Measurements from ENCODE around the gene MYH2. TPM values are rescaled to one million over a fixed set of nuclear protein-coding genes. Genes with fewer than 3 reads are reported as not detected.
"Not testable (repeated sequence)": the region's sequence is repeated elsewhere in the genome, so short reads cannot be mapped to it uniquely, and the experiment has no call there.

MYH2 gene
- polyA plus RNA-seq, 4 donors: 0.12 to 0.89 (median 0.27) TPM; not detected in 1

GRCh38 chr17:10558049-10558448 lies 8.6 kb upstream of the MYH2 start:
- Histone ChIP-seq H3K9me3 (ENCODE audit: control insufficient read depth in 2 of 2, insufficient read depth in 1 of 2, low read depth in 1 of 2, low read length in 1 of 2) (no peaks in the 10 kb centered on the region), H3K36me3 (ENCODE audit: control insufficient read depth in 3 of 3, insufficient read depth in 2 of 3, low read depth in 1 of 3, low read length in 3 of 3) (no peaks in the 10 kb centered on the region), H3K4me1 (ENCODE audit: control insufficient read depth in 3 of 3, insufficient read depth in 2 of 3, low read depth in 1 of 3, low read length in 2 of 3) (no peaks in the 10 kb centered on the region), H3K27me3 (ENCODE audit: control insufficient read depth in 3 of 3, insufficient read depth in 3 of 3, low read length in 3 of 3) (no peaks in the 10 kb centered on the region), H3K4me3 (ENCODE audit: low read depth in 1 of 3, low read length in 3 of 3) (no peak overlapping the region), H3K27ac (ENCODE audit: low read depth in 1 of 3, low read length in 2 of 3) (no peak overlapping the region)
- FAIRE-seq: no peak
- DNase-seq: no peak
- WGBS, 3 donors: 72 to 81% (median 76%) methylated on average over 6 of the region's 6 CpGs

GRCh38 chr17:10557422-10557821 lies 8.0 kb upstream of the MYH2 start:
- Histone ChIP-seq H3K27me3 (ENCODE audit: control insufficient read depth in 3 of 3, insufficient read depth in 3 of 3, low read length in 3 of 3) (no peaks in the 10 kb centered on the region), H3K4me3 (ENCODE audit: low read depth in 1 of 3, low read length in 3 of 3) (no peak overlapping the region), H3K36me3 (ENCODE audit: control insufficient read depth in 3 of 3, insufficient read depth in 2 of 3, low read depth in 1 of 3, low read length in 3 of 3) (no peaks in the 10 kb centered on the region), H3K27ac (ENCODE audit: low read depth in 1 of 3, low read length in 2 of 3) (no peak overlapping the region), H3K9me3 (ENCODE audit: control insufficient read depth in 2 of 2, insufficient read depth in 1 of 2, low read depth in 1 of 2, low read length in 1 of 2) (no peaks in the 10 kb centered on the region), H3K4me1 (ENCODE audit: control insufficient read depth in 3 of 3, insufficient read depth in 2 of 3, low read depth in 1 of 3, low read length in 2 of 3) (no peaks in the 10 kb centered on the region)
- DNase-seq: no peak
- FAIRE-seq: no peak
- 68 to 89% (median 88%) methylated on average over 1 of the region's 1 CpG for WGBS, 3 donors

GRCh38 chr17:10556301-10557005 lies 7.0 kb upstream of the MYH2 start:
- Histone ChIP-seq H3K9me3 (ENCODE audit: control insufficient read depth in 2 of 2, insufficient read depth in 1 of 2, low read depth in 1 of 2, low read length in 1 of 2) (no peaks in the 10 kb centered on the region), H3K27me3 (ENCODE audit: control insufficient read depth in 3 of 3, insufficient read depth in 3 of 3, low read length in 3 of 3) (no peaks in the 10 kb centered on the region), H3K27ac (ENCODE audit: low read depth in 1 of 3, low read length in 2 of 3) (no peak overlapping the region), H3K4me1 (ENCODE audit: control insufficient read depth in 3 of 3, insufficient read depth in 2 of 3, low read depth in 1 of 3, low read length in 2 of 3) (no peaks in the 10 kb centered on the region), H3K36me3 (ENCODE audit: control insufficient read depth in 3 of 3, insufficient read depth in 2 of 3, low read depth in 1 of 3, low read length in 3 of 3) (no peaks in the 10 kb centered on the region), H3K4me3 (ENCODE audit: low read depth in 1 of 3, low read length in 3 of 3) (no peak overlapping the region)
- no peak for DNase-seq
- WGBS, 3 donors: 48 to 69% (median 65%) methylated on average over 5 of the region's 5 CpGs
- no peak for FAIRE-seq

- Histone ChIP-seq H3K36me3 (ENCODE audit: control insufficient read depth in 3 of 3, insufficient read depth in 2 of 3, low read depth in 1 of 3, low read length in 3 of 3) (no peaks in the 10 kb centered on the region), H3K4me3 (ENCODE audit: low read depth in 1 of 3, low read length in 3 of 3) (no peak overlapping the region), H3K4me1 (ENCODE audit: control insufficient read depth in 3 of 3, insufficient read depth in 2 of 3, low read depth in 1 of 3, low read length in 2 of 3) (no peaks in the 10 kb centered on the region), H3K9me3 (ENCODE audit: control insufficient read depth in 2 of 2, insufficient read depth in 1 of 2, low read depth in 1 of 2, low read length in 1 of 2) (no peaks in the 10 kb centered on the region), H3K27ac (ENCODE audit: low read depth in 1 of 3, low read length in 2 of 3) (no peak overlapping the region), H3K27me3 (ENCODE audit: control insufficient read depth in 3 of 3, insufficient read depth in 3 of 3, low read length in 3 of 3) (no peaks in the 10 kb centered on the region)
- DNase-seq (no peak), FAIRE-seq (no peak)
- WGBS, 3 donors: 80 to 86% (median 84%) methylated on average over 4 of the region's 4 CpGs
Observed at GRCh38 chr17:10550014-10550413, 556 bp upstream of the MYH2 start.

- no peaks in the 10 kb centered on the region for H3K27me3 ChIP-seq (ENCODE audit: control insufficient read depth in 3 of 3, insufficient read depth in 3 of 3, low read length in 3 of 3)
- no peak for DNase-seq
- H3K9me3 ChIP-seq (ENCODE audit: control insufficient read depth in 2 of 2, insufficient read depth in 1 of 2, low read depth in 1 of 2, low read length in 1 of 2): no peaks in the 10 kb centered on the region
- H3K4me1 ChIP-seq (ENCODE audit: control insufficient read depth in 3 of 3, insufficient read depth in 2 of 3, low read depth in 1 of 3, low read length in 2 of 3): no peaks in the 10 kb centered on the region
- no peak overlapping the region for H3K27ac ChIP-seq (ENCODE audit: low read depth in 1 of 3, low read length in 2 of 3)
- FAIRE-seq: no peak
- 68 to 74% (median 71%) methylated on average over 6 of the region's 6 CpGs for WGBS, 3 donors
- H3K36me3 ChIP-seq (ENCODE audit: control insufficient read depth in 3 of 3, insufficient read depth in 2 of 3, low read depth in 1 of 3, low read length in 3 of 3): no peaks in the 10 kb centered on the region
- H3K4me3 ChIP-seq (ENCODE audit: low read depth in 1 of 3, low read length in 3 of 3): no peak overlapping the region
Observed at GRCh38 chr17:10547351-10547750, 2.1 kb downstream of the MYH2 start.

GRCh38 chr17:10543486-10543885 lies 6.0 kb downstream of the MYH2 start:
- H3K9me3 ChIP-seq (ENCODE audit: control insufficient read depth in 2 of 2, insufficient read depth in 1 of 2, low read depth in 1 of 2, low read length in 1 of 2): peaks cover 0 to 15% of the 10 kb centered on the region in 2 donors
- 66 to 84% (median 69%) methylated on average over 5 of the region's 5 CpGs for WGBS, 3 donors
- H3K36me3 ChIP-seq (ENCODE audit: control insufficient read depth in 3 of 3, insufficient read depth in 2 of 3, low read depth in 1 of 3, low read length in 3 of 3); H3K27ac ChIP-seq (ENCODE audit: low read depth in 1 of 3, low read length in 2 of 3); H3K27me3 ChIP-seq (ENCODE audit: control insufficient read depth in 3 of 3, insufficient read depth in 3 of 3, low read length in 3 of 3); FAIRE-seq; H3K4me1 ChIP-seq (ENCODE audit: control insufficient read depth in 3 of 3, insufficient read depth in 2 of 3, low read depth in 1 of 3, low read length in 2 of 3); H3K4me3 ChIP-seq (ENCODE audit: low read depth in 1 of 3, low read length in 3 of 3); DNase-seq: not testable (repeated sequence)

GRCh38 chr17:10541179-10541578 lies 8.3 kb downstream of the MYH2 start:
- not testable (repeated sequence) for H3K27me3 ChIP-seq (ENCODE audit: control insufficient read depth in 3 of 3, insufficient read depth in 3 of 3, low read length in 3 of 3); DNase-seq; FAIRE-seq; H3K4me1 ChIP-seq (ENCODE audit: control insufficient read depth in 3 of 3, insufficient read depth in 2 of 3, low read depth in 1 of 3, low read length in 2 of 3); H3K27ac ChIP-seq (ENCODE audit: low read depth in 1 of 3, low read length in 2 of 3); H3K4me3 ChIP-seq (ENCODE audit: low read depth in 1 of 3, low read length in 3 of 3); H3K36me3 ChIP-seq (ENCODE audit: control insufficient read depth in 3 of 3, insufficient read depth in 2 of 3, low read depth in 1 of 3, low read length in 3 of 3)
- H3K9me3 ChIP-seq (ENCODE audit: control insufficient read depth in 2 of 2, insufficient read depth in 1 of 2, low read depth in 1 of 2, low read length in 1 of 2): peaks cover 0 to 15% of the 10 kb centered on the region in 2 donors
- 91 to 96% (median 95%) methylated on average over 6 of the region's 6 CpGs for WGBS, 3 donors

GRCh38 chr17:10532026-10532425 lies 17.4 kb downstream of the MYH2 start:
- DNase-seq (no peak), FAIRE-seq (no peak)
- H3K4me3 ChIP-seq (ENCODE audit: low read depth in 1 of 3, low read length in 3 of 3): no peak overlapping the region
- WGBS, 3 donors: 60 to 78% (median 78%) methylated on average over 1 of the region's 1 CpG
- H3K9me3 ChIP-seq (ENCODE audit: control insufficient read depth in 2 of 2, insufficient read depth in 1 of 2, low read depth in 1 of 2, low read length in 1 of 2): no peaks in the 10 kb centered on the region
- no peaks in the 10 kb centered on the region for H3K4me1 ChIP-seq (ENCODE audit: control insufficient read depth in 3 of 3, insufficient read depth in 2 of 3, low read depth in 1 of 3, low read length in 2 of 3)
- no peaks in the 10 kb centered on the region for H3K27me3 ChIP-seq (ENCODE audit: control insufficient read depth in 3 of 3, insufficient read depth in 3 of 3, low read length in 3 of 3)
- H3K36me3 ChIP-seq (ENCODE audit: control insufficient read depth in 3 of 3, insufficient read depth in 2 of 3, low read depth in 1 of 3, low read length in 3 of 3): no peaks in the 10 kb centered on the region
- H3K27ac ChIP-seq (ENCODE audit: low read depth in 1 of 3, low read length in 2 of 3): no peak overlapping the region

GRCh38 chr17:10527419-10527818 lies 22.0 kb downstream of the MYH2 start:
- Histone ChIP-seq H3K27me3 (ENCODE audit: control insufficient read depth in 3 of 3, insufficient read depth in 3 of 3, low read length in 3 of 3) (no peaks in the 10 kb centered on the region), H3K9me3 (ENCODE audit: control insufficient read depth in 2 of 2, insufficient read depth in 1 of 2, low read depth in 1 of 2, low read length in 1 of 2) (no peaks in the 10 kb centered on the region), H3K36me3 (ENCODE audit: control insufficient read depth in 3 of 3, insufficient read depth in 2 of 3, low read depth in 1 of 3, low read length in 3 of 3) (no peaks in the 10 kb centered on the region), H3K27ac (ENCODE audit: low read depth in 1 of 3, low read length in 2 of 3) (no peak overlapping the region), H3K4me1 (ENCODE audit: control insufficient read depth in 3 of 3, insufficient read depth in 2 of 3, low read depth in 1 of 3, low read length in 2 of 3) (no peaks in the 10 kb centered on the region), H3K4me3 (ENCODE audit: low read depth in 1 of 3, low read length in 3 of 3) (no peak overlapping the region)
- WGBS, 3 donors: 84 to 88% (median 85%) methylated on average over 6 of the region's 6 CpGs
- no peak for FAIRE-seq
- DNase-seq: no peak

Data from small intestine (tissue), 7 donors.